ENCODE measurements around the gene ZDHHC14. TPM values are rescaled to one million over a fixed set of nuclear protein-coding genes. Genes with fewer than 3 reads are reported as not detected.

ZDHHC14 gene
- total RNA-seq, 2 experiments from 2014 or later = 1.1 to 1.2 TPM

DNA sequence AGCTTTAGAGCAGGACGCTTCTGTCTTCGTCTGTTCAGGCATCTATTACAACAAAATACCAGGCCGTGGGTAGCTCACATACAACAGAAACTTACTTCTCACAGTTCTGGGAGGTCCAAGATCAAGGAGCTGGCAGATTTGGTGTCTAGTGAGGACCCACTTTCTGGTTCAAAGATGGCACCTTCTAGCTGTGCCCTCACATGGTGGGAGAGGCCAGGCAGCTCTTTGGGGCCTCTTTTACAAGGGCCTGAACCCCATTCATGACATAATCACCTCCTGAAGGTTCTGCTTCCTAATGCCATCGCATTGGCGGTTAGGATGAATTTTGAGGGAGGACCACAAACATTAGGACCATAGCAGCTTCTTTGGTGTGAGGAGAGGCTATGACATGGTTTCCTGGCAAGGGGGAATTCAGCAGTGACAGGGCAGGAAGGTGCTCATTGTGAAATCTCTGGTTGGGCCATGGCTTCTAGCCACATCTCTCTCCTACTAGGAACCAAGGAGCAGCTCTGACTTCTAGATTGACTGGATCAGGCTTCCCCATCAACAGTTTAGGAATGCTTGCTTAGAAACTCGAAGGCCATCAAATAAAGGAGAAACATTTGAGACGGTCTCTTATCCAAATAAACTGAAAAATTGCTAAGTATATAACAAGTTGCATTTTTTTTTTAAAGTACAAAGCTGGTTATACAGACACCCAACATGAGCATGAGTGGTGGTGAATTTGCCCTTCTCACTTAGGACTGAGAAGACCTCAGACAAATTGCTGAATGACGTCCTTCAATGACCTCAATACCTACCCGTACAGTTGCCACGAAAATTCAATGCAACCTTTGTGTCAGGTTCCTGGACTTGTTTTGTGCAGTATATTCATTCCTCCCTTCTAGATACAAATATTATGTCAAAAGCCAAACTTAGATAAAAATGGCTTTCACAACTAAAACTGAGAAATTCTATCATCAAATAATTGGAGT is 140.7 kb downstream of the ZDHHC14 start:
- no peak overlapping the region for H3K27ac Mint-ChIP-seq
- no peaks in the 10 kb centered on the region for H3K9me3 Mint-ChIP-seq
- no peaks in the 10 kb centered on the region for H3K27me3 Mint-ChIP-seq (ENCODE audit: low read depth)
- CTCF ChIA-PET = interaction anchor here (0.7 kb wide), 1 partner anchor 28 kb away, joined by 4 read pairs; no protein-coding TSS in a partner anchor
- no peak overlapping the region for H3K4me3 Mint-ChIP-seq
- intact Hi-C loops (cut with micrococcal nuclease) = no loop called here
- no peak for DNase-seq
- H3K4me1 Mint-ChIP-seq (ENCODE audit: low read depth) = peaks cover 1% of the 10 kb centered on the region
- no peaks in the 10 kb centered on the region for H3K36me3 Mint-ChIP-seq (ENCODE audit: low read depth)

DNA sequence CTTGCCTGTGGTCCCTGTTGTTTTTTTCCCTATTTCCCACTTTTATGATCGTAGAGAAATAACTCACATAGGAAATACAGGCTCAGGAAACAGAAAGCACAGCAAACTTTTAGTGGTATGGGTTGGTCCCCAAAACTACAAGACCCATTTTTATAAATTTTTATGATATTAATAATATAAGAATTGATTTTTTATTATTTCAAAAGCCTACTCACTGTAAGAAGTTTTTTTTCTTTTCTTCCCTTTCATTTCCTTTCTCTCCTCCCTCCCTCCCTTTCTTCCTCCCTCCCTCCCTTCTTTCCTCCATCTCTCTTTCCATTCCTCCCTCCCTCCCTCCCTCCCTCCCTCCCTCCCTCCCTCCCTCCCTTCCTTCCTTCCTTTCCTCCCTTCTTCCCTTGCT is 141.5 kb downstream of the ZDHHC14 start:
- H3K36me3 Mint-ChIP-seq (ENCODE audit: low read depth) = no peaks in the 10 kb centered on the region
- H3K27ac Mint-ChIP-seq = no peak overlapping the region
- intact Hi-C loops (cut with micrococcal nuclease) = no loop called here
- no peaks in the 10 kb centered on the region for H3K9me3 Mint-ChIP-seq
- H3K4me1 Mint-ChIP-seq (ENCODE audit: low read depth) = peaks cover 7% of the 10 kb centered on the region
- DNase-seq = no peak
- CTCF ChIA-PET = no interaction called here
- no peaks in the 10 kb centered on the region for H3K27me3 Mint-ChIP-seq (ENCODE audit: low read depth)
- H3K4me3 Mint-ChIP-seq = no peak overlapping the region

DNA sequence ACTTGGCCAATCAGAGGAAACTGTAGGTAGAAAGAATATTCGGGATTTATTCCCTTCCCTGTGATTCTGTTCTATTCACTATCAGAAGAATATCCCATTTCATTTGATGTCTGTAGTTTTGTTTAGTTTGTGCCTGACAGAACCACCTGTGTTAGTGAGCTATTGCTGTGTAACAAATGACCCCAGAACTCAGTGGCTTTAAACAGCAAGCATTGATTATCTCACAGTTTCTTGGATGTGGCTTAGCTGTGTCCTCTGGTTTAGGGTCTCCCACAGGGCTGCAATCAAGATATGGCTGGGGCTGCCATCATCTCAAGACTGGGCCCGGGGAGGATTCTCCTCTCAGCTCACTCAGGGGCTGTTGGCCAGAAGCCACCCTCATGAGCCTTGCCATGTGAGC is 143.7 kb downstream of the ZDHHC14 start:
- intact Hi-C loops (cut with micrococcal nuclease) = no loop called here
- no peaks in the 10 kb centered on the region for H3K9me3 Mint-ChIP-seq
- CTCF ChIA-PET = no interaction called here

GRCh38 chr6:157525292-157525889 is 144.4 kb downstream of the ZDHHC14 start:
- intact Hi-C loops (cut with micrococcal nuclease) = no loop called here
- CTCF ChIA-PET = no interaction called here
- peaks cover 14% of the 10 kb centered on the region for H3K4me1 Mint-ChIP-seq (ENCODE audit: low read depth)

More for the DNA sequence above, 143.7 kb downstream of the ZDHHC14 start:
- no peaks in the 10 kb centered on the region for H3K27me3 Mint-ChIP-seq (ENCODE audit: low read depth)
- H3K4me1 Mint-ChIP-seq (ENCODE audit: low read depth) = peaks cover 14% of the 10 kb centered on the region
- H3K27ac Mint-ChIP-seq = no peak overlapping the region
- no peak for DNase-seq
- H3K36me3 Mint-ChIP-seq (ENCODE audit: low read depth) = no peaks in the 10 kb centered on the region
- no peak overlapping the region for H3K4me3 Mint-ChIP-seq

DNA sequence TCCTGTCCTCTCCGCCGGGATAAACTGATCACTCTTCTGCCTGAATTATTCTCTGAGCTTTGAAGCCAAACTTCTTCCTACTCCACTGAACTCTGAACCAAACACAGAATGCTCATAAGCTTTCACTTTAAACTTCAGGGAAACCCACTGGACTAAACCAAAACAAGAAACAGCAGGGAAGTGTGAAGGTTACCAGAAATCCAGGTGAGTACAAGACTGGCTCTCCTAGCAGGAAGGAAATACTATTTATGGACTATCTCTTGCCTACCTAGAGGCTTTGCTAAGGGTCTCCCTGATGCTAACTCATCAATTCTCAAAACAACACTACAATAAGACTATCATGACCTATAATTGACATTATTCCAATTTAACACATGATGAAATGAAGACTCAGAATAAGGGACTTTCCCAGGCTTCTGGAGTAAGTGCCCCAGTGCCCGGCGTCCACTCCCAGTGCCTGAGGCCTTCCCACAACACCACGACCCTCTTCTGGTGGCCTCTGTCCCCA is 145.0 kb downstream of the ZDHHC14 start:
- H3K27ac Mint-ChIP-seq = no peak overlapping the region
- no peak overlapping the region for H3K4me3 Mint-ChIP-seq
- no peaks in the 10 kb centered on the region for H3K36me3 Mint-ChIP-seq (ENCODE audit: low read depth)
- DNase-seq = no peak
- peaks cover 14% of the 10 kb centered on the region for H3K4me1 Mint-ChIP-seq (ENCODE audit: low read depth)
- no peaks in the 10 kb centered on the region for H3K27me3 Mint-ChIP-seq (ENCODE audit: low read depth)
- H3K9me3 Mint-ChIP-seq = no peaks in the 10 kb centered on the region
- intact Hi-C loops (cut with micrococcal nuclease) = no loop called here
- CTCF ChIA-PET = no interaction called here

More at GRCh38 chr6:157525292-157525889, 144.4 kb downstream of the ZDHHC14 start:
- Mint-ChIP-seq H3K36me3 (ENCODE audit: low read depth) (no peaks in the 10 kb centered on the region), H3K27ac (no peak overlapping the region), H3K27me3 (ENCODE audit: low read depth) (no peaks in the 10 kb centered on the region), H3K4me3 (no peak overlapping the region), H3K9me3 (no peaks in the 10 kb centered on the region)
- no peak for DNase-seq

DNA sequence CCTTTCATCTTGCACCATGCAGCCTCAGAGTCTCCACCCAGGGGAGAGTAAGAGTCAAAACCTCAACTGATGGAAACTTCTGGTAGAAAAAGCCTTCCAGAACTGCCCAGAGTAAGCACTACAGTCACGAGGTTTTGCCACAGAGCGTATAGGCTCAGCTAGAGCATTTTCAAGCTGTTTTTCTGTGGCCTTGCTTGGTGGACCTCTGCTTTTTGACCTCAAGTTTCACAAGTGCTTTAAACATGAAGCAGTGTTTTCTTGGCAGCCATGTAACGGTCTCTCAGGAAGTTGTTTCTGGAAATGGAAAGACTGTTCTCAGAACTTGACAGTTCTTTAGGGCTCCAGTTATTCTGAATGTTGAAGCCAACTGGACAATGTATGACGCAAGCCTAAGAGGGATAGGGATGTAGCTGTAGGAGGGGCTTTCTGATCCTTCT is 146.5 kb downstream of the ZDHHC14 start:
- peaks cover 12% of the 10 kb centered on the region for H3K4me1 Mint-ChIP-seq (ENCODE audit: low read depth)
- CTCF ChIA-PET = no interaction called here
- intact Hi-C loops (cut with micrococcal nuclease) = no loop called here
- DNase-seq = no peak
- no peaks in the 10 kb centered on the region for H3K36me3 Mint-ChIP-seq (ENCODE audit: low read depth)
- H3K9me3 Mint-ChIP-seq = no peaks in the 10 kb centered on the region
- H3K27me3 Mint-ChIP-seq (ENCODE audit: low read depth) = no peaks in the 10 kb centered on the region
- H3K4me3 Mint-ChIP-seq = no peak overlapping the region
- no peak overlapping the region for H3K27ac Mint-ChIP-seq

DNA sequence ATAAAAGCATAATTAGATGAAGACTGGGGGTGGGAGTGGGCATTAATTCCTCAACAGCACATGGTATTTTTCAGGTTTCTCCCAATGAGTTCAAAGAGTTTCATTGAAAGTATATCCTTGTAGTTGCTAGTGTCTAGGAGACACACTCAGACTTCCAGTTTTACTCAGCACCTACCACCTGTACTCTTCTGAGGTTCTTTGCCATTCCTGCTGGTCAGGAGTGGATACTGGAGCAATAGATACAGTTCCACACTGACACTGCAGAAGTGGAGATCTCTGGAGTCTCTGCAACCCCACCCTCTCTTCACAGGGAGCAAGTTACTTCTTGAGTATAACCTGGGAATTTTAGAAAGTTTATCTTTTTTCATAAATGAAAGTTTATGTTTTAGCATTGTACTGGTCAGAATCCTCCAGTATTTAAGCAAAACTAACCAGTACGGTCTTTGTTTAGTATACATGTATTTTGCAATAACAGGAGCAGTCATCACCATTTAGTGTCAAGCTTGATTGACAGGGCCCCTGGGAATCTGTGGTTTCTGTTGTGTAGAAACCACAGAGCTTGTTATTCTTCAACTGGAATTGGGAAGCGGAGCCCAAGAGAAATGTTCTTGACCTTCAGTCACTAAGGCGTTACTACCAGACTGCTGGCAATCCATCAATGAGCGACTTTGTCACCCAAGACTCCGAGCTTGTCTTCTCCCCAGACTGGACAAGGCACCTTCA is 148.1 kb downstream of the ZDHHC14 start:
- H3K27me3 Mint-ChIP-seq (ENCODE audit: low read depth) = peaks cover 3% of the 10 kb centered on the region
- no peaks in the 10 kb centered on the region for H3K36me3 Mint-ChIP-seq (ENCODE audit: low read depth)
- CTCF ChIA-PET = interaction anchor here (1.4 kb wide), 1 partner anchor 68 kb away, joined by 3 read pairs; no protein-coding TSS in a partner anchor
- H3K4me1 Mint-ChIP-seq (ENCODE audit: low read depth) = peaks cover 12% of the 10 kb centered on the region
- intact Hi-C loops (cut with micrococcal nuclease) = no loop called here
- no peak overlapping the region for H3K27ac Mint-ChIP-seq
- no peak overlapping the region for H3K4me3 Mint-ChIP-seq
- H3K9me3 Mint-ChIP-seq = no peaks in the 10 kb centered on the region
- DNase-seq = no peak

DNA sequence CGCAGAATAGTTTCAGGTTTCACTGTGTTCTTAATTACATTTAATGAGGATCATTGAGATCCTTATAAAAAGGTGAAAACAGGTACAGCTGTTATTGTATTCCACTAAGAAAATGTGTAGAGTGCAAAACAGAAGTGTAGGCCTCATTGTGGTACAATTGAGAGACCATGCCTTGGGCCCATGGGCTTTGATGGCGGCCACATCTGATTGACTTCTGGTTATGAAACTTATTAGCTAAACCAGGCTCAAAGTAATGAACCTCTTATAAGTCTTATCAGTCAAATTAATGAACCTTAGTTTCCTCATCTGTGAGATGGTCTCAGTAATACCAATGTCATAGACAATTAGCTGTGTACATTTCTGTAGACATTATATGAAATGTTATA is 148.7 kb downstream of the ZDHHC14 start:
- H3K27me3 Mint-ChIP-seq (ENCODE audit: low read depth) = peaks cover 3% of the 10 kb centered on the region
- no peak for DNase-seq
- H3K4me3 Mint-ChIP-seq = no peak overlapping the region
- H3K9me3 Mint-ChIP-seq = no peaks in the 10 kb centered on the region
- H3K36me3 Mint-ChIP-seq (ENCODE audit: low read depth) = no peaks in the 10 kb centered on the region
- CTCF ChIA-PET = interaction anchor here (0.5 to 1.4 kb wide), 2 partner anchors 64 to 68 kb away, joined by 3 to 4 read pairs; no protein-coding TSS in a partner anchor
- peaks cover 12% of the 10 kb centered on the region for H3K4me1 Mint-ChIP-seq (ENCODE audit: low read depth)
- intact Hi-C loops (cut with micrococcal nuclease) = loop anchor here (10.0 kb wide), 1 partner anchor 475 kb away; no protein-coding TSS in a partner anchor
- no peak overlapping the region for H3K27ac Mint-ChIP-seq

- CTCF ChIA-PET = interaction anchor here (0.5 to 1.4 kb wide), 3 partner anchors 64 to 610 kb away, joined by 3 to 4 read pairs (median 4); no protein-coding TSS in a partner anchor
- no peak overlapping the region for H3K27ac Mint-ChIP-seq
- no peak overlapping the region for H3K4me3 Mint-ChIP-seq
- H3K27me3 Mint-ChIP-seq (ENCODE audit: low read depth) = peaks cover 3% of the 10 kb centered on the region
- no peaks in the 10 kb centered on the region for H3K36me3 Mint-ChIP-seq (ENCODE audit: low read depth)
- no peak for DNase-seq
- intact Hi-C loops (cut with micrococcal nuclease) = loop anchor here (10.0 kb wide), 1 partner anchor 475 kb away; no protein-coding TSS in a partner anchor
- H3K9me3 Mint-ChIP-seq = no peaks in the 10 kb centered on the region
- H3K4me1 Mint-ChIP-seq (ENCODE audit: low read depth) = peaks cover 17% of the 10 kb centered on the region
Measured at GRCh38 chr6:157530126-157530525, 149.1 kb downstream of the ZDHHC14 start.

DNA sequence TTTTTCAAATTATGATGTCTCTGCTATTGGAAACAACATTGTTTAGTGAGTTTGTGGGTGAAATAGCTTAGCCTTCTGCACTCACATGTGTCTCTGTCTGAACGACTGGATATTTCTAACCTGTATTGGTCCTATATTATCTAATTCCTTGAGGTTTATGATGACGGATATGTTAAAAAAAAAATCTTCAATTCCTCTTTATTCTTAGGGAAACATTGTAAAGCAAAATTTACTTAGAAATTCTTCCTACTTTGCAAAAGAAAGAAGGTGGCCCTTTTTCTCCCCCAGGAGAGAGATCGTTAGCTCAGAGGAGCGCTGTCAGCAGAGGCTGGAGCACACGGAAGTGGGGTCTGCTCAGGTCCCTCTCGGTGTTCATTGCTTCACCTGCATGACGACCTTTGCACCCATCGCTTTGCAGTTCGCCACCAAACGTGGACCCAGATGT is 149.8 kb downstream of the ZDHHC14 start:
- Mint-ChIP-seq H3K27me3 (ENCODE audit: low read depth) (peaks cover 3% of the 10 kb centered on the region), H3K4me1 (ENCODE audit: low read depth) (peaks cover 23% of the 10 kb centered on the region), H3K36me3 (ENCODE audit: low read depth) (no peaks in the 10 kb centered on the region), H3K27ac (no peak overlapping the region), H3K4me3 (no peak overlapping the region), H3K9me3 (no peaks in the 10 kb centered on the region)
- intact Hi-C loops (cut with micrococcal nuclease) = loop anchor here (10.0 kb wide), 1 partner anchor 476 kb away; no protein-coding TSS in a partner anchor
- CTCF ChIA-PET = interaction anchor here (0.6 to 1.4 kb wide), 2 partner anchors 69 to 610 kb away, joined by 3 to 4 read pairs; no protein-coding TSS in a partner anchor
- no peak for DNase-seq

GRCh38 chr6:157531169-157531985 is 150.4 kb downstream of the ZDHHC14 start:
- Mint-ChIP-seq H3K27me3 (ENCODE audit: low read depth) (peaks cover 3% of the 10 kb centered on the region), H3K9me3 (no peaks in the 10 kb centered on the region), H3K4me1 (ENCODE audit: low read depth) (peaks cover 29% of the 10 kb centered on the region), H3K36me3 (ENCODE audit: low read depth) (no peaks in the 10 kb centered on the region), H3K27ac (no peak overlapping the region), H3K4me3 (no peak overlapping the region)
- intact Hi-C loops (cut with micrococcal nuclease) = loop anchor here (10.0 kb wide), 1 partner anchor 477 kb away; no protein-coding TSS in a partner anchor
- CTCF ChIA-PET = no interaction called here
- no peak for DNase-seq
